NCI-H1105 (cell line): ENCODE results near the gene SNAI3.

Source experiments
- DNase-seq: peaks from one replicate; lab custom pipeline; 2025; lab: John Stamatoyannopoulos, UW

Gene SNAI3

DNA sequence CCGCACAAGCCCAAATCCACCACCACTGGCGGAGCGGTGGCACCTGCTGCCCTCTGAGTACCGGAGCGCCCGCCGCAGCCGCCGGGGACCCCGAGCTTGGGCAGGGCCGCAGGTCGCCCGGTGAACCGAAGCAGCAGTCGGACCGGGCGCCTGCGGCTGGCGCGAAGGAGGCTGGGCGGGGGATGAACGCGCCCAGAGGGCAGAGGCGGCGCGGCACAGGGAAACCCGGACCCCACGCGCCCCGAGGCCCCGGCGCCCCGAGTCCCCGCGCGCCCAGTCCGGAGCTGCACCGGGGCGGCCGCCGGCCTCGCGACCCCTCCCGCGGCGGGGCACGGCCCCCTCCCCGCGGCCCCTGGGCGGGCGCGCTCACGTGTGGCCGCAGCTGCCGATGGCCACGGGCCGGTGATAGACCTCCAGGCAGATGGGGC, 19.5 kb upstream of the SNAI3 start:
- DNase-seq: no peak

DNA sequence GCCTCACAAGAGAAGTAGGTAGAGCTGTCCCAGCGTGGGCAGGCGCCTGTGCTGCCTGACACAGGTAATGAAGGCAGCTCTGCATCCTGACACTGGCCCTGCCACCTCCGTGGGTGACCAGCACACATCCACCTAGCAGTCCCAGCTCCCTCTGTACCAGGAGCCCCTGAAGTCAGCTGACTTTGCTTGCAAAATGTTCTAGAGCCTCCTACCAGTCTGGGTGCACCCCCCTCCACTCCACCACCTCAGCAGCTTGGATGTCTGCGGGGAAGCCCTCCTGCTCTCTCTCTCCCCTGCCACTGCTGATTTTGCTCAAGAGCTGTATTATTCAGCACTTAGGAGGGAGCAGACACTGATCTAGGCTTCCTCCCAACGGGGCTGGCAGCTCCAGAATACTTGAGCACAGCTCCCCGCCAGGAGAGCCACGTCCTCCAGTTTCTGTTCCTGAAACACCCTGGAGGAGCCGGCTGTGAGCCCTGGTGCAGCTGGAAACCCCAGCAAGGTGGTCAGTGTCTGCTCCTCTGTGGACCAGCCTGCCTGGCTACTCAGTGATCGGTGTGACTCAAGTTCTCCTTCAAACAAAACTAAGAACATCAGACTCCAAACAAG, 18.9 kb upstream of the SNAI3 start:
- no peak for DNase-seq

DNA sequence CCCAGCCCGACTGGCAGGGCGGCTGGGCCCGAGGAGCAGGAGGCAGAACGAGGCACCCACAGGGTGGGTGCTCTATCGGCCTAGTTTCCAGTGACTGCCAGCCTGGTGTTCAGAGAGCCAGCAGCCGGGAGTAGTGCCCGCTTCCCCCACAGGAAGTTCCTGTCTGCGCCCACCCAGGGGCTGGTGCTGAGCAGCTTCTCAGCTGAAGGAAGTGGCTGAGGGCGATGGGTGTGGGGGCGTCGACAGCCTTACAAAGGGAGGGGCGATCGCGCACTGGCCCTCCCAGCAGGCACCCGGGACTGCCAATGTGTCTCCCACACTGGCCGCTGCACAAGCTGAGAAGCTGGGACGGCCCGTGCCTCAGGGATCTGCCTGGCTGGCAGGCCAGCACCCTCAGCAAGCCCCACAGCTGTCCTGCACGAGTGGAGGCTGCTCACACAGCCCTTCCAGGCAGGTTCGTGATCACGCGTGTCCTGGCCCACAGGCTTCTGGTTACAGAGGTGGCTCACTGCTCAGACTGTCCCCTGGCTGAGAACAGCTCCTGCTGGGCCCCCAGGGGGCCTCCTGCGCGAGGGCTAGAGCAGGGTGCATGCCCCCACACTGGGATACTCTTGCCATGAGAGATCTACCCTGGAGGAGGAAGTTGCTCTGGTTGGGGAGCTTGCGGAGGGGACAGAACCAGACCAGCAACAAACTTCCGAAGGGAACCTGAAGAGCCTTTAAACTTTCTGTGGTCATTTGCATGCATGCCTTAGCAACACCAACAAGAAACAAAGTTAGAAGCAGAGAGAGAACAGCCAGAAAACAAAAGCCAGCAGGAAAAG, 17.4 kb upstream of the SNAI3 start:
- DNase-seq: no peak

DNA sequence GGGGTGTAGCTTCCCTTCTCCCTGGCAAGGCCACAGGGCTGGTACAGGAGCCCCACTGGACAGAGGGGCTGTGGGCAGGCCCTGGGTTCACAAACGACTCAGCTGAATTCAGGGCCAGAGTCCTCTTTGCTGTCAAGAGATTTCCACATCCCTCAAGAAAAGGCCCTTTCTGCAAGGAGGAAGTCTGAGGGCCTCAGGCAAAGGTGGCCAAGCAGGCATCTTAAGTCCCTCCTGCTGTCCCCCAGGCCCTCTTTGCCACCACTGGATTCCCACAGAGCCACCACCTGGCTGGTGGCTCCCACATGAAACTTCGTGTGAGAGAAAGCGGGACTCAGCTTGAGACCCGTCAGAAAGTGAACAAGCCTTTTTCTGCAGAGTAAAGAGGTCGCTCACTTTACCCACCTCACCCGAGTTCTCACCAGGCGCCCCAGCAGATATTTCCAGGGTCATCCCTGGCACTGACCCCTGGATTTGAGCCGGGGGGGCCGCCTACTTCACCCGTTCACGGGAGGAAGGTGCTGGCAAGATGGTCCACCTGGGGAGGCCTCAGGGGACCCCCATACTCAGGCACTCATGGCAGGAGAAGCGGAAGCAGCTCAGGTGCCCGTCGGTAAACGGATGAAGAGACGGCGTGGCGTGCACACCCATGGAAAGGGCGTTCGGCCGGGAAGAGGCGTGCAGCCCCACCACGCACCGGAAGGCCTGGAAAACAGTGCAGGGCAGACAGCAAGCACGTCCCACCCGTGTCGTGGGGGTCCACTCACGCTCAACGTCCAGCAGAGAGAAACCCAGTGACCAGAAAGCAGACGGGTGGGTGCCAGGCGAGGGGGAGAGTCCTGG, 16.3 kb upstream of the SNAI3 start:
- no peak for DNase-seq

DNA sequence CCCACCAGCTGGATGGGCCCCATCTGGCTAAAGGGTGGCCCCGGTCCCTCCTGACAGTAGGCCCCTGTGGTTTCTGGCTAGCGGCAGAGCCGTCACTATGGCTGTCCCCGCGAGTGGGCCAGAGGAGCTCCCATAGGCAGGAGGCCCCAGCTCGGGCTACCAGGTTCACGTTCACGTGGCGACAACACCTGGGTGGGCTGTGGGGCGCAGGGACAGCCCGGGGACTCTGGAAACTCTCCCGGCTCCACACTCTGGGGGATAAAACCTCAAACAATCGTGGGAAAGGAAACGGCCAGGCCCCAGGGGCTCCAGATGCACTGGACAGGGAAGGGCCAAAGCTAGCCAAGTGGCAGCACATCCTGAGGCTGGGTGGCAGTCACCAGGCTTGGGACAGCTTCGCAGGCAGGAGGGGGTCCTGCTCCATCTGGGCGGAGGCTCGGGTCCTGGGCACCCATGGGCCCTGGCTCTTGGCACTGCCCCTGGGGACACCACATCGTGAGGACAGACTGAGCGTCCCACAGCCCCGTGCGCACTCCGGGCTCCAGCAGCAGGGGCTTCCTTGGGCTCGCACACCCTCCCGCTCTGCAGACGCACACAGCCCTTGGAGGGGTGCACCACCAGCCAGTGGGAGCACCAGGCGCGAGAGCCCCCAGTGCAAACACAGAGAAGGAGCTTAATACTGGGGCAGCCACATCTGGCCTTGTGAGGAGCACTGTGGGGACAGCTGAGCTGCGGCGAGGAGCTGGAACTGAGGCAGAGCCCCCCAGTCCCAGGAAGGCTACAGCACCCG, 15.5 kb upstream of the SNAI3 start:
- DNase-seq: no peak

DNA sequence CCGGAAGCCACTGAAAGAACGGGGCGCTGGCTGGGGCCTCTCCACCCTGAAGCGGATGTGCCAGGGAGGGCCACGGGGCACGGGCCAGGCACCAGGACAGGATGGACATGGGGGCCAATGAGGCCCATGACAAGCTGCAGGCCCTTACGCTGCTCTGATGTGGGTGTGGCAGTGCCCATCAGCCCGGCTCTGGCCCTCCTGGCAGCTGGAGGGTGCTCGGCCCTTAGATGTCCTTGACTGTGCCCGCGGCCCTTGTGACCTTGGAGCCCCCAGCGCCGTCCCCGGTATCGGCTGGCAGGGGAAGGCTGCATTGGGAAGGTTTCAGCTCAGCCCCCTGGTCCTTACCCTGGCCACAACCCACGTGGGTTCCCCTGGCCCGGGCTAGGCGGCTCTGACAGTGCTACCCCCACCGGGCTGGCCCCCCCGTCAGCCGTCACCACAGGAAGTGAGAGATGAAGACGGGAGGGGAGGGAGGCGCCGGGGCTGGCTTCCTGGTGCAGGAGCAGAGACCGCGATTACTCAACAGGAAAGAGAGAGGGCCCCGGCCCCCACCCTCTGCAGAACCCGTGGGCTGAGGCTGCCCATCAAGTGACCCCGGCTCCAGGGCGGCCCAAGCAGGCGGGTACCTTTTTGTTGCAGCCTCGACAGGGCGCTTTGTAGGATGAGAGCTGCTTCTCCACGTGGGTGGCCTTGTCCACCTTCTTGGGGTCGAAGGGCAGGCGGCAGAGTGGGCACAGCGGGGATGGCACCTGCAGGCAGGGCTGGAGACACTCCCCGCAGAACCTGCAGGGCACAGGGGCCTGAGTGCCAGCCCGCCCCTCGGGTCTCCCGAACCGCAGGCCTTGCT, 14.6 kb upstream of the SNAI3 start:
- no peak for DNase-seq

DNA sequence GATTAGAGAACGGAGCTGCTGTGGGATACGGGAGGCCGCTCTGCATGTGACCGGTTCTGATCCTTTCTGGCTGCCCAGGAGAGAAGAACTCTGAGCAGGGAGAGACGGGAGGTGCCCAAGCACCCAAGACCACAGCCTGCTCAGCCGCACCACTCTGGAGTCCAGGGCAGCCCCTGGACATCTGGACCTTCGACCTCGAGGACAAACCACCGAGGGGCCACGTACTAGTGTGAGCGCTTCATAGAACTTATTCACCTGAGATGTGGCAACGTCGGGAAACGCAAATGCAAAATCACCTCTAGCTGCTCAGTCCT, 14.0 kb upstream of the SNAI3 start:
- DNase-seq: no peak

DNA sequence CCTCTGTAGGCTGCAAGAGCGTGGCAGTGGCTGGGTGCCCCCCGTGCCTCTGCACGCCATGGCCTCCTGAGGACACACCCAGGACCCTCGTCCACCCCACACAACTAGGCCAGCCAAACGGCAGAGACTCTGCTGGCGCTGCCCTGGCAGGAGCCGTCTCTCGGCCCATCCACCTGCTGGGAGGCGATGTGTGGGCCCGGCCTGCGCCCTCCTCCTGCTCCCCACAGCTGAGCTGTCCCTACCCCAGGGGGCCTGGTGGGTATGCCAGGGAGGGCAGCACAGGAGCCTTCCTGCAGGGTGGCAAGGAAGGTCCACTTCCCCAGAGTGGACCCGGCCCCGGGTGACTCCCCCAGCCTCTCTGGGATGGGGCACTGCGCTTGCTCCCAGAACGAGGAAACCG, 12.9 kb upstream of the SNAI3 start:
- no peak for DNase-seq

DNA sequence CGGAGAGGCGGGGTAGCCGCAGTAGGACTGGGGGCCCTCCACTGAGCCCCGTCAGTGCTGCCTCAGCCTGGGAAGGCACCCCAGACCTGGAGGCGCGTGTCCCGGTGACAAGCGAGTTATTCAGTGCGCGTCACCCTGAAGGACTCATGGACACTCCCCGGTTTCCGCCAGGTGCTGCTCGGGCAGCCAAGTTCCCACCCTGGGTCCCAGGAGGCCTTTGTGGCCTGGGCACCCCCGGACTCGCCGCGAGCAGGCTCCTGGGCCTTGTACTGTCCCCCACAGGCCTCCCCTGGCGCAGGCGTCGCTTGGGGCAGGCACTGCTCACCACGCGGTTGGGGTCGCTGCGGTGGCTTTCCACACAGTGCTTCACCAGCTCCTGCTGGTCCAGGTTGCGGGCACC, 12.3 kb upstream of the SNAI3 start:
- no peak for DNase-seq

DNA sequence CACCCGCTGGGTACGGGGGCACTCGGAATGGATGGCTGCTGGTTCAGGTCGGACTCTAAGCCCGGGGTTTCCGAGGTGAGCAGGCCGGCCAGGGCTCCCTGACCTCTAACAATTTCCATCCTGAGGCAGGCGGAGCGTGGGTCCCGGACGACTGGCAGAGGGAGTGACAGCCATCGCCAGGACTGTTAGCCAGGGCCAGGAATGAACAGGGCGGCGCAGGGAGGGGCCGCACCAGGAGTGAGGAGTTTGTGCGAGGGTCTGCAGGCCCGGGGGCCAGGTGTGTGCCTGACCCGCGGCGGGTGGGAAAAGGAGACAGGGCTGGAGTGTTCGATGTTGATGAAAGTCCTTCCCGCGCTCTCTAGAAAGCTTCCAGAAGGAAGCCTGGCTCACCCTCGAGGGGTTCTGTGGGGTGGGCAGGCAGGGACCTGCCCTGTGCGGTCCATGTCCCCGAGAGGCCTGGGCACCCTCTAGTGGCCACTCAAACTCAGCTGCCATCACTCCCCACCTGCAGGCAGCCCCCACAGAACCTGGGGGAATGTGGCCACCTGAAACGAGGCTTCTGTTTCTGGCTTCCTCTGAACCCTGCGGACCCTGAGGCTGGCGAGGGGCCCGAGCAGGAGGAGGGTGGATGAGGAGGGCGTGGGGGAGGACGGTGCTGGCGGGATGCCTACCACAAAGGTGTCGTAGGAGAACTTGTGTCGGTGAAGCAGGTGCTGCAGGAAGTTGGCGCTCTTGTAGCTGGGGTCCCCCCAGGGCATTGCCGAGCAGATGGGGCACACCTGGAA, 11.7 kb upstream of the SNAI3 start:
- DNase-seq: no peak

DNA sequence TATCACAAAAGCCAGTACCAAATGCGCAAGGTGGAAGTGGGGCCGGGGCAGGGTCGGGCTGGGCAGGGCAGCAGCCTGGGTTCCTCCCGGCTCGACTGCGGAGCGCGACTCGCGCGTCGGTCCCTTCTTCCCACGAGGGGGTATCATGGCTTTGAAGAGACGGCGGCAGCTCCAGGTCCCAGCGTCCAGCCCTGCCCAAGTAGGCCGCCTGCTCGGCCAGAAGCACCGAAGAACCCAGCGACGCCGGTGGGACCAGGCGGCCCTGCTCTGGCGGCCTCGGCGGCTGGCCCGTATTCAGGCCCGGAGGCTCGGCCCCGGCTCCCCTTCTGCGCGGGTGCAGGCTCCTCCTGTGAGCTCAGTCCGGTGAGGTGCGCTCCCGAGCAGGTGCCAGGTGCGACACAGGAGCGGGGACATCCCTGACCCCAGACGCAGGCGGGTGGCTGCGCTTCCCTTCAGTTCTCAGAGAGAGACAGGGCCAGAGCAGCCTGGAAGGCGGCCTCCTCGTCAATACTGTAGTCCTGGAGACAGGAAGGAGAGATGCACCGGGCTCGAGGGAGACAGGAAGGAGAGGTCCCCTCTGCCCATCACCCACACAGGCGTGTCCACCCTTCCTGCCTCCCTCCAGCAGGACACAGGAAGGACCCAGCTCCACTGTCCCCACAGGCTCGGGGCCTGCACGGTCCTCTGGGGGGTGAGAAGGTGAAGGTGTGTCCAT, 11.0 kb upstream of the SNAI3 start:
- DNase-seq: no peak

DNA sequence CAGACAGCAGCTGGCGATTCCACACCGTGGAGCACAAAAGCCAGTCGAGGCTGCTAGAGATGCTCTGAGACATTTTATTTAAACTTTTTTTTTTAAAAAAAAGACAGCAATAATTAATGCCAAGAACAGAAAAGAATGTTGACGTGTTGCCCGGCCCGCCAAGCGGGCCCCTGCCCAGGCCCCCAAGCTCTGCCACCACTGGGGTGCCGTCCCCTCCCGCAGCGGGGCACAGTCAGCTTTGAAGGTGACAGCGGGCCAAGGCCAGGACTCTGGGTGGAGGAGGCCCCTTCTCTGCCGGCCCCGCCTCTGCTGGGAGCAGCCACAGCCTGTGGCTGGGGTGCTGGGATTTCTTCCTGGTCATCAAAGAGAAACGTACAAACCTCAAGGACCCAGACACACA, 10.1 kb upstream of the SNAI3 start:
- no peak for DNase-seq

DNA sequence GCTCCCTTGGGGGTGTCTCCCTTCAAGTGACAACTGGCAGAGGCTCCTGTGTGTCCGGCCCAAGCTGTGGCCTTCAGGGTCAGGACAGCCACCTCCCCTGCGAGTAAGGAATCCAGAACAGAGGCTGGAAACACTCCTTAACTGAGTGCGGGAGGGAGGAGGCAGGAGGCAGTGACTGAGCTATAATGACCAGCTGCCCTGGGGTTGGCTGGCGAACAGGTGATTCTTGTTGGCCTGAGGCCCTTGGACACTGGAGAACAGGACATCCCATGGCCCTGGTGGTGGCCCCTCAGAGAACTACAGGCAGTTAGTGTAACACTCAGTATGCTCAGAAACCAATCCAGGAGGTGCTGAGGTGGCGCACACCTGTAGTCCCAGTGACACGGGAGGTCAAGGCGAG, 9.4 kb upstream of the SNAI3 start:
- no peak for DNase-seq

DNA sequence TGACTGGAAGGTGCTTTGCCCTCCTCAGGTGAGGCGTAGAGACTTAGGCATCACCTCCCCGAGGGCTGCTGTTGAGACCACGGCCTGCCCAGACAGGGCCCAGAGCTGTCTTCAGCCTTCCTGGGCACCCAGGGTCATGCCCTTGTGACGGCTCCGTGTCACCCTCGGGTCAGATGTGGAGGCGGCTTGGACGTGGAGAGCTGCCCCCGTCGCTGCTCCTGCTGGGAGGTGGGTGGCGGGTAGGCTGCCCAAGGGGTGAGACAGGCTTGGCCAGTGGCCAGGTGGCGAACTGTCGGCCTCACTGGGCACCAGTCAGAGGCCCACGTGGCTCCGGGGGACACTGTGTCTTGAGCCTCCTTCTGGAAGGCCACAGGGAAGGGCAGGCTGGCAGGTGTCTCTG, 8.9 kb upstream of the SNAI3 start:
- no peak for DNase-seq

DNA sequence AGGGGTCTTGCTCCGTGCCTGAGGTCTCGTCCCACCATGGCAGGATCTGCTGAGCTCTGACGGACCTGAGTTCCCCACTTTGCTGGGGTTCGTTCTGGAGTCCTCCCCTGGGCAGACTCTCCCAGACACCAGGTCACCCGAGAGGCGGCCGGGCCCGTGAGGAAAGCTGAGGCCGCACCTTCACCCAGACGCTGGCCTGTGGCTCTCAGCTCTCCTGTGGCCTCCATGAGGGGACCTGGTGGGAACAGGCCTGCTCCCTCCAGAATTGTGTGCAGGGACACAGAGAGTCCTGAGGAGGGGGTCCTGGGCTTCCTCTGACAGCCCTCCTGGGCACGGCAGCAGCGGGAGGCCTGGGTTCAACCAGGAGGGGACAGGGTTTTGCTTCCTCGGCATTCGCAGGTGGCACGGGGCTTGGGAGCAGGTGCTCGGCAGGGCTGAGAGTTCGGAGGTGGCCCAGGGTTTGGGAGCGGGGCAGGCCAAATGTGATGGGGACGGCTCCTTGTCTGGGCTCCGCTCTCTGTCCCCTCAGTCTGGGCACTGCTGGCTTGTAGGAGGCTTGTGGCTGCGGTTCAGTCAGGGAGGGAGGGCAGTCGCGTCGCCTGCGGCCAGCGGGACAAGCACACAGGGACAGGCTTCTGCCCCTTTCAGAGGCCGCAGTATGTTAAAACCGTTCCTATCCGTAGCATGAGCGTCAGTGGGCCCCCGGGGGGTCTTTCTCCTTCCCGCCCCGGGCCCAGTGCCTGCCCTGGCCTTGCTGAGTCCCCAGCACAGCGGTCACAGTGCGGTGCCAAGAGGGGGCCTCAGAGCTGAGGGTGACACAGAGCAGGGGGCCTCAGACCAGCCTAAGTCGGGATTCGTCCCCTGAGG, 8.1 kb upstream of the SNAI3 start:
- no peak for DNase-seq

DNA sequence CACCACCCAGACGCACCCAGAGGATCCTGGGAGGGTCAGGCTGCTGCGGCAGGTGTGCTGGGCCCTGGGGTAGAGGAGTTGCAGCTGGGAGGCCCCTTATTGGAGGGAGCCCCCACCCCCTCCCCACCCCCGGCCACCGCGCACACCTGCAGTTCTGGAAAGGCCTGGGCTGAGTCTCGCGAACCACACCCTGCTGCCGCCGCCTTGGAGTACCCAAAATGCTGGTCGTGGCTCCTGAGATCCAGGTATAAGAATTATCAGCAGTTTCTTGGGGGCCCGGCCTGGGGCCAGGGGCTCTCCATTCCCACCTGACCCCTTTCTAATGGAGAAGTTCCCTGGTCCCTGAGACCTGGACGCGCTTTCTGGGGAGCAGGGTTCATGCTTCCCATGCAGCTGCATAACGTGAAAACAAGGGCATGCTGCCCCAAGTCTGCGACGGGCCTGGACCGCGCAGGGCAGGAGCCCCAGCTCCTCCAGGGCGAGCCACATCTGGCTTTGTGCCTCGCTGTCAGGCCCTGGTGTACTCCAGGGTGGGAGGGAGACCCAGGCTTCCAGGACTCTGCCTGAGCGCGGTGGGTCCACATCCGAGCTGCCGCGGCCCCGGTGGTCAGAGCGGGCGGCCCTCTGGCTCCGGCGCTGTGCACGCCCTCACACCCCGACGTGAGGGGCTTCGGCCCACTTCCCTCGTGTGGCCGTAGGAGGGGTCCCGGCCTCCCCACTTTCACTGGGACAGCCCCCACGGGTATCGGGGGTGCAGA, 7.3 kb upstream of the SNAI3 start:
- DNase-seq: no peak

DNA sequence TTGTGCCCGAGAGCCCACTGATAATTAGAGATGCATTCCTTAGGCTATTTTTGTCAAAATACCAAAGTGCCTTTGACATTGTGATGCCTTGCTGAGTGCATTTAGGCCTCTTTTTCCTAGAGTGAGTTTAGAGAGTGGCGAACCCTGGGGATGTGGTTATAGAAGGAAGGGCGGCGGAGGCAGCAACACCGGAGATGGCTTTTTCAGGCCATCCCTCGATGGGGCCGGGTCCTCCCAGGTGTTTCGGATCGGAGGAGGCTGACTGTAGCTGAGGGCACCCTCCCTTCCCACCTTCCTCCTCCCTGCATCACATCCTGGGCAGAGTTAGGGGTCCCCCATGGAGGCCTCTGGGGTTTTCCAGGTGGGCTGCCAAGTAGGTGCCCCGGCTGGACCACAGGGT, 6.6 kb upstream of the SNAI3 start:
- DNase-seq: no peak

DNA sequence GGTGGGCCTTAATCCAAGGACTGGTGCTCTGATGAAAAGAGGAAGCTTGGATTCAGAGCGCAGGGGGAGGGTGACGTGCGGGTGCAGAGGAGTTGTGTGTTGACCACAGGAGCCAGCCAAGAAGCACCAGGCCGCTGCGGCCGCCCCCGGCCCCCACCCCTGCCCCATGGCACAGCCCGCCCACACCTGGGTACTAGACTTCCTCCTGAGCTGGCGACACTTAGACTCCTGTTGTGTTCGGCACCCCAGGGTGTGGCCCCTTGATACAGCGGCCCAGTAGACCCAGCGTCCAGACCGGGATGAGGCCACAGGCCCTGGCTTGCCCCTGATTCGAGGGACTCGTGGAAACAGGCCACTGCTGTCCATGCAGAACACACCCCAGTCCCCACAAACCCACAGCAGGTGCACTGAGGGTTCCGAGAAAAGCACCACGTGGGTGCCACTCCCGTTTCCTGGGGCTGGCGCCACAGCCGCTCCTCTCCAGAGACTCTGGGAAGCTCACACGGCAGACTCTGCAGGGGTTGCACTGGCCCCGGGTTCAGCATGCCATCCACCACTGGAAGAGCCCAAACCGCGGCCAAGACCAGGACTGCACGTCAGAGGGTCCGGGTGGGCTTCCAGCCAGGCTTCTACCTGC, 5.7 kb upstream of the SNAI3 start:
- DNase-seq: no peak
